Activated CD4-positive, alpha-beta T cell treated with anti-CD3 and anti-CD28 coated beads for 48 hours (primary cell): Measurements from ENCODE around the gene ZNF514.

Experiments
- DNase-seq: peaks from one replicate; pipeline ENCODE4 v3.0.0-alpha.2; 2020

The ZNF514 gene

DNA sequence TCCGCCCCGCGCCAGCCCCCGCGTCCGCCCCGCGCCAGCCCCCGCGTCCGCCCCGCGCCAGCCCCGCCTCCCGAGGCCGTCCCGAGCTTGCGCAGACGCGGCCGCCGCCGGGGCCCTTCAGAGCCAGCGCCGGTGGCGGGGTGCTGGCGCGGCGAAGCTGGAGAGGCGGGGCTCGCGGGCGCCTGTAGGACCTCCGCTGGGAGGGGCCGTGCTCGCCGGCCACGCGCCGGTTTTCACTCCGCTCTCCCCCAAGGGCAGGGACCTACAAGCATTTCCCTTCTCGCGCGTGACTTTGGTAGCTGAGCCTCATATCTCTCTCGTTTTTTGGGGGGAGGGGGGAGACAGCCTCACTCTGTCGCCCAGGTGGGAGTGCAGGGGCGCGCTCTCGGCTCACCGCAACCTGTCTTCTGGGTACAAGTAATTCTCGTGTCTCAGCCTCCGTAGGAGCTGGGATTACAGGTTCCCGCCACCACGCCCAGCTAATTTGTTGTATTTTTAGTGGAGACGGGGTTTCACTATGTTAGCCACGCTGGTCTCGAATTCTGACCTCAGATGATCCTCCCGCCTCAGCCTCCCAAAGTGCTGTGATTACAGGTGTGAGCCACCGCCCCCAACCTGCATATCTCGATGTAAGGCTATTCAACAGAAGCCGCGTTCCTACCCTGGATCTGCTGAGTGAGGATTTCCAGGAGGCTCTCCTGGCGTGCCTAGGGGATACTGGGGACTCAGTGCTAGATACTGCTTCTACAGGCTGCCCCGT is at the start of gene ZNF514:
Gene ZNF514, minus strand, starts transcription at position 159 of the 760 bp plus-strand sequence. CDS start 6,595 bp downstream, outside the sequence.
- peak; percentile 74 for DNase-seq

DNA sequence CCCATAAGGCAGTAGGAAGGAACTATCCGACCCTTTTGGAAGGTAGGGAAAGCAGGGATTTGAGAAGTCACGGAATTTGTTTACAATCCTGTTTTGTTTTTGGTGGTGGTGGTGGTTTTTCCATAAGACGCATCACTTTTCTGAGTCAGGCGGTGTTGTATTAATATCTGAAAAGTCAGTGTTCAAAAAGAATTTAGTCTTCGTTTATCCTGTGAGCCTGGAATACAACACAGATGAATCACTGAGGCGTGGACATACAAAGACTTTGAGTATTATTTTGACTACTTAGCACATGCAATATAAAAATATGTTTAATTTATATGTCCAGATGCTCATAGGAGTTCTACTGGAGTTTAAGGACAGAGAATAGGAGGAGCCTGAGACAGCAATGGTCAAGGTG is 48.5 kb upstream of the ZNF514 start:
- no peak for DNase-seq

DNA sequence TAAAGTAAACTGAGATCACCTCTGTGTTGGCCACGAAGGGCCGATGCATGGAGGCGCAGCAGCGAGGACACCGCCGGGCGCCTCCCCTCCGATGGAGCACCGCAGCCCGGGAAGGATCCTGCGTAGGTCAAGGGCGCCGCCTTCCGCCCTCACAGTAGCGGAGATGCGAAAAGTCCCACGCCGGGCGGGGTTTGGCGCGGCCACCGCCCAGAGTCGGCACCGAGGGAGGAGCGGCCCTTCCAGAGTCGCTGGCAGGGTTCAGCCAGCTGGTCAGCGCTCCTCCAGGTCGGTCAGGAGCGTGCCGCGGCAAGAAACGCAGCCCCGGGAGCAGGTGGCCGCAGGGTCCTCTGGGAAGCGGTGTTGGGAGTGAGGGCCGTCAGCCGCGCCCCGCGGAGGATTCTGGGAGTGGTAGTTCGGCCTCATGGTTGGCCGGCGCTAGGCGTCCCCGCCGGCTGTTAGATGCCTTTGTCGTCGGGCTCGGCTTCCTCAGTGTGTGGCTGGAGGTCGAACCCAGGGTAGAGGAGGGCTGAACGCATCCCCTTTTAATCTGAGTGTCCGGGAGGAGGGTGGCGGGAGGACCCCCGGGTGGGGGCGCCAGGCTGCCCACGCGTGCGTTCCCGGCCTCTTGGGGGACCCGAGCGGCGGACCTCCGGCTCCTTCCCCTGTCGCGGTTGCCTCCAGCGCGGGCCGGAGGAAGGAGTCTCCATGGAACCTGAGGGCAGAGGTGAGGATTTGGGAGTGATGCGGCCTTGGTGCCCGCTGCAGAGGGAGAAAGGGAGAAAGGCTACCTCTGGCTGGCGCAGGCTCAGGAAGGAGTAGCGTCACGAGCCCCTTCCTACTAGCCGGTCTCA is 47.7 kb upstream of the ZNF514 start, which contains the start of gene ZNF892:
Gene ZNF892, plus strand, starts transcription at position 411 of the 851 bp plus-strand sequence. Its CDS starts 295 bp downstream, at position 706.
- DNase-seq: peak; percentile 89

DNA sequence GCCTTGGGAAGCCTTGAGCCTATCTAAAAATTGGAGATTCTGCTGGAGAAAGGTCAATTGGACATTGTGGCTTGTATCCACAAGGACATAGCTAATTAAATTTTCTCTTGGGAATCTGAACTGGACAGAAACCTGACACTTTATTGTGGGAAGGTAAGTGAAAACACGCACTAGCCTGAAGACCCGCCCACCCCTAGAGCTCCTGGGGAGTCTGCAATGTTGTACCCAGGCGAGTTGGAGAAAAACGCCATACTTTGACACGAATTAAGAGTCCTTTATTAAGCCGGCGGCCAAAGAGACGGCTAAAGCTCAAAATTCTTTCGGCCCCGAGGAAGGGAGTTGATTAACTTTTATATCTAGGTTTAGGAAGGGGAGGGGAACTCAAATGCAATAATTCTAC is 46.4 kb upstream of the ZNF514 start:
- no peak for DNase-seq

DNA sequence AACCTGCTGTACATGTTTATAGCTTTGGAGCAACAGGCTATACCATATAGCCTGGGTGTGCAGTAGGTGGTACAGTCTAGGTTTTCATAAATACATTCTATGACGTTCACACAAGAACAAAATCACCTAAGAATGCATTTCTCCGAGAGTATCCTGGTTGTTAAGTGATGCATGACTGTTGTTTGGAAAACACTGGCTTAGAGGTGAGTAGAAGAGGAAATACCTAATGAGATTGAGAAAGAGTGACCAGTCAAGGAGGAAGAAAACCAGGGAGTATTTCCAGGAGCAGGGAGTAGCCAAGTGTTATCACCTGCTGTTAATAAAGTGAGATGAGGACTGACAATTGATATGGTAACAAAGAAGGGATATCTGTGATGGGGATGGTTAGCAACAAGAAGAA is 44.7 kb upstream of the ZNF514 start:
- DNase-seq: no peak

DNA sequence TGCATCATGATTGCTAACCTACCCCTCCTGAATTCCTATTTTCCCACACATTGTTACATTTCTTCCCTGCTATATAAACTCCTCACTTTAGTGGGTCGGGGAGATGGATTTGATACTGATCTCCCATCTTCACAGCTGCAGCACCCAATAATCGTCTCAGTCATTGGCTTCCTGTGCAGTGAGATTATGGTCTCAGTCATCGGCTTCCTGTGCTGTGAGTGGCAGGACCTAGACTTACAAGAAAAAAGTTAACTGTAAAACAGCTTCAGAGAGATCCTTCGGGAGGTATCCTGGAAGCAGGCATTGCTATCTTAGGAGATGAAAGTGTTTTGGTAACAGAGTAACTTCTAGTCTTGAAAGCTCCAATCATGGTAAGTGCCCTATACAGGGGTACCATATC is 44.3 kb upstream of the ZNF514 start:
- no peak for DNase-seq

DNA sequence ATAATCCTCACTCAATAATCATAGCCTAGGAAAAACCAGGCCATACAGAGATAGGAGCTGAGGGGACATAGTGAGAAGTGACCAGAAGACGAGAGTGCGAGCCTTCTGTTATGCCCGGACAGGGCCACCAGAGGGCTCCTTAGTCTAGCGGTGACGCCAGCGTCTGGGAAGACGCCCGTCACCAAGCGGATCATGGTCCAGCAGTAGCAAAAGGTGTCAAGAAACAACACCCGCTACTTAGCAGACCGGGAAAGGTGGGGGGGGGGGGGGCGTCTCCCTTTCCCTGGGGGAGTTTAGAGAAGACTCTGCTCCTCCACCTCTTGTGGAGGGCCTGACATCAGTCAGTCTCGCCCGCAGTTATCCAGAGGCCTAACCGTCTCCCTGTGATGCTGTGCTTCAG is 33.3 kb upstream of the ZNF514 start:
- DNase-seq: peak; percentile 71

DNA sequence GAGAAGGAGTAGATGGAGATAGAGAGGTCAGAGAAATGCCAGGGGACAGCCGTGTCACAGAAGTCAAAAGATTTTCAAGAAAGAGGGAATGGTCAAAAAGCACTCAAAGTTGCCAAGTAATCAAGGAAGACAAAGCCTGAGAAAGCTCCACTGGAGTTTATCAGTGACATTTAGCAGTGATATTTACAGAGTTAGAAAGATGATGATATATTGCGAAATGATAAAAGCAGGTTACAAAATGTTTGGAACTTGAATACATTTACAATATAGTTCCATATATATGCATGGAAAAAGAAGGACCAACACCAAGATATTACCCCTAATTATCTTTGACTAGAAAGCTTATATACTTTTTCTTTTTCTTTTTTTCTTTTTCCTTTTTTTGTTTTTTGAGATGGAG is 26.3 kb upstream of the ZNF514 start:
- DNase-seq: no peak

DNA sequence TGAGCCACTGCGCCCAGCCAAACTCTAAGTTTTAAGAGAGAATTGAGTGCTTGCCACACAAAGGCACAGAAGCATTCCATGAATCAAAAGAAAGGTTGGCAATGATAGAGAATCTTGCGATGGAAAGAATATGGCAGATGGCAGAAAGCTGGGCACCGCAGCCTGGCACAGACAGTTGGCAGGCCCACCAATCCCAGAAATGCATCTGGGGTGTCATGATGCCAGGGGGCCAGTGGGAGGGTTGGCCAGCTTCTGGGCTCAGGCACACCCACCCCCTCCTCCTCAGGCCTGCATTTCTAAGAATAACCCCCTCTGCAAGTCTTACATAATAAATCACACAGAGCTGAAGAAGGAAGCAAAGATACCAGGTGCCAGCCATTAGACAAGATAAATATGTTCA is 25.5 kb upstream of the ZNF514 start:
- DNase-seq: no peak

DNA sequence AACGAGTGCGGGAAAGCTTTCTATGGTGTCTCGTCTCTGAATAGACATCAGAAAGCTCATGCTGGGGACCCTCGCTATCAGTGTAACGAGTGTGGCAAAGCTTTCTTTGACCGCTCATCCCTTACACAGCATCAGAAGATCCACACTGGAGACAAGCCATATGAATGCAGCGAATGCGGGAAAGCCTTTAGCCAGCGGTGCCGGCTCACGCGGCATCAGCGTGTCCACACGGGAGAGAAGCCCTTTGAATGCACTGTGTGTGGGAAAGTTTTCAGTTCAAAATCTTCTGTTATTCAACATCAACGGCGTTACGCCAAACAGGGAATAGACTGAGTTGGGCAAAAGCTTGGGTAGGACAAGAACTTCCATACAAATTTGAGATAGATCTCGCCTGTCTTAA is 22.1 kb upstream of the ZNF514 start:
- no peak for DNase-seq

DNA sequence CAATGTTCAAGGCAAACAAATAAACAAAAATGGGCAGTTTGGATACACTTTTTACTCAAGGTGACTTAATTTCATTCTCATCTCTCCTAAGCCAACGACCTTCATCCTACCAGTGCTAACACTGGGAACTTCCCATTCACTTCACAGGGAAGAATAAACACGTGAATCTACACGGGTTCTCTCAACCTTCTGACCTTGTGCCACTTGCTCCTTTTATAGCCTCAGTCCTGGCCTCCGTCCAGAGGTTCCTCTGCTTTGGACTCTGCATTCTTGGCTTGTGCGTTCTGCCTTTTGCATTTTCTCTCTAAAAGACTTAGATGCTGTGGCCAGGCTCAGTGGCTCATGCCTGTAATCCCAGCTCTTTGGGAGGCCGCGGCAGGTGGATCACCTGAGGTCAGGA is 19.8 kb upstream of the ZNF514 start:
- DNase-seq: no peak

DNA sequence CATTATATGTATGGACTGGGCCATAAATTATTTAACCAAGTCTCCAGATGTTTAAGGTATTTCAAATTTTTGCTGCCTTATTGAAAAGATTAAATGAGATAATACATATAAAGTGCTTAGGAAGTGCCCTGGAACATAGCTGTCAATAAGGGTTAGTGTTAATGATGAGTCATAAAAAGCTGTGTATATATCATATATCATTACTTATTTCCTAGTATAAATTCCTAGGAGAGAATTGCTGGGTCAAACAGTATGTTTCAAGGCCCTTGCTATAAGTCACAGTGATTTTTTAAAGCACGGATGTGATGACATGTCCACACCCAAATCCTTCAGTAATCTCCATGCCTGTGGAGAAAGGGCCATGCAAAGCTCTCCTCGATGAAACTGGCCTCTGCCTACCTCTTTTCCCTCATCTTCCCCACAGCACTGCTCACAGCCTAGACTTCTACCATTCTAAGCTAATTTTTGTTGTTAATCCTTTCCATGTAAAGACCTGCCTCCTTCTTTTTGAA is 14.4 kb upstream of the ZNF514 start:
- no peak for DNase-seq

DNA sequence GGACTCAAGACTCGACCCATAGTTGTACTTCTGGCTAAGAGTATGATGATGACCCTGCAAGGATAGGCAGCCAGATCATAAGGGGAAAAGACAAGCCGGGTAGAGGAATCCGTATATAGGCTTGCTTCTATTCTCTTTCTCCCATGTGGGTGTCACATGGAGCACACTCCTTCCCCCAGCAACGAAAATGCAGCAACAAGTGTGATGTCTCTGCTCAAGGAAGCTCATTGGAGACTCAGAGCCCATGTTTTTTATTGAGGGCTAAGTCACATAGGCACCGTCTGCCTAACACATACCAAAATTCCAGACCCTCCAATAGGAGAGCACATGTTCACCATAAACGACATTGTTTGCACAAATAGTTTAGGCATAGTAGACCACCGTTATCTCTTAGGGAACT is 12.3 kb upstream of the ZNF514 start:
- DNase-seq: no peak

DNA sequence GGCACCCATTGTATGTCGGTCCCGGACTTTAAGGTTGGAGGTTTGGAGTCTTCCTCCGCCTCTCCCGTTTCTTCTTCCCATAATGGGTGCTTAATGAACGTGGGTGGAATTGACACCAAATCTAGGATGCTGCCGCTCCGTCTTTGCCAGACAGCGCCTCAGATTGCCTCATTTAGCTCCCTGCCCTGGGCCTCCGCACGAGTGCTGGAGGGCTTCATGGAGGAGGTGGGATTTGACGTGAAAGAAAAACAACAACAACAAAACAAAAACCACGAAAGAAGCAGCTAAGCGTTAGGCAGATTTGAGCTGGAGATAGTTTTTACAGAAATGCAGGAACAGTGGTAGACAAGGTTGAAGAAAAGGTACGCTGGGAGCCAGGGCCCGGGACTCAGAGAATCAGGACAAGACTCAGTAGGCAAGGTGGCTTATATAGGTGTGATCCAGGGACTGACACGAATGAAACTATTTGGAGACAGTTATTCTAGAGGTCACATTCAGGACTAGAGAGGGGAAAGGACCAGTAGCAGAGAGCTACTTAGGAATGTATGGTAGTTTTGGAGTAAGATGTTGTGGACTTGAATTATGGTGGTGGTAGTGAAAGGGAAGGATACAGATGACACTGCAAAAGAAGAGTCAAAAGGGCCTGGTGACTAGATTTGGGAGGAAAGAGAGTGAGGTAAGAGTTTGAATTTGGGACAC is 6.6 kb upstream of the ZNF514 start:
- no peak for DNase-seq

DNA sequence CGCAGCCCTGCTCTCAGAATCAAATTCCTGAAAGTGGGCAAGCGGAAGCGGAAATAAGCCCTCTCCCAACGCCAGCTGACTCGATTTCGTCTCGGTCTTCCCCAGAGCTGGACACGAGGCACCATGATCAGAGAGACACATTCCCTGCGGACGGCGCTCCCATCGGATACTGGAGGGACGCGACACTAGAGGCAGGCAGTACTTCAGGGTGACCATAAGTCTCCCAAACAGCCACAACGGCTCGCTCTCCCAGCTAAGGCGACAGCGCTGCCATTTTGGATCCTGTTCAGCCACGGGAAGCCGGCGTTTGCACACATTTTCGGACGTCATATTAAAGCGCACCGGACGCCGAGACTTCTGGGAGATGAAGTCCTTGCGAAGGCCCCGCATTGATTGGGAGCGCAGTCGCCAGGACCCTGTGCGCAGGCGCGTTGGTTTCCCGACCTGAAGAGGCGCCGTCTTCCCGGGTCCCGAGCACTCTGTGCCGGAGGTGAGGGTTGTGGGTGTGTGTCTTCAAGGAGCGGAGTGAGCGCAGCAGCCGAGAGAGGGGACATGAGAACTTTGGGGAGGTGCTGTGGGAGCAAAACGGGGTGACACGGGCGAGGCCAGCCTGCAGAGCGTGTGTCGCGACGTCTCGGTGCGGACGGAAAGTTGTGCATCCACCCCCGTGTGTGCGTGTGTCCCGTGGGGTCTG is 5.9 kb upstream of the ZNF514 start, which contains the start of gene ZNF2:
Gene ZNF2, plus strand, starts transcription at position 439 of the 694 bp plus-strand sequence. CDS start 10,418 bp downstream, outside the sequence.
- peak; percentile 97 for DNase-seq

DNA sequence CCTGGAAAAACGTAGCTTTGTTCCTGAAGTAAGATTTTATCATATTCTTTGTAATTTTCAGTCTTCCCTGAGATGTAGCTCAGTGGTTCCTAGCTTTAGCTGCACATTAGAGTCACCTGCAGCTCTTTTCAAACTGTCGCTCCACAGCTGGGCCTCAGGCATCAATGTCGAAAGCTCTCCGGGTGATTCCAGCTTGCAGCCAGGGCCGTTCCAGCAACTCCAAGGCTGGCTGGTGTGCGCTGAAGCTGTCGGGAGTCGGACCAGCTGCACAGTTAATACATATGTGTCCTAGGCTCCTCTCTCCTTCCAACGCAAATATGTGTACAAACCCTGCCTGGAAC is 5.4 kb upstream of the ZNF514 start:
- DNase-seq: no peak

DNA sequence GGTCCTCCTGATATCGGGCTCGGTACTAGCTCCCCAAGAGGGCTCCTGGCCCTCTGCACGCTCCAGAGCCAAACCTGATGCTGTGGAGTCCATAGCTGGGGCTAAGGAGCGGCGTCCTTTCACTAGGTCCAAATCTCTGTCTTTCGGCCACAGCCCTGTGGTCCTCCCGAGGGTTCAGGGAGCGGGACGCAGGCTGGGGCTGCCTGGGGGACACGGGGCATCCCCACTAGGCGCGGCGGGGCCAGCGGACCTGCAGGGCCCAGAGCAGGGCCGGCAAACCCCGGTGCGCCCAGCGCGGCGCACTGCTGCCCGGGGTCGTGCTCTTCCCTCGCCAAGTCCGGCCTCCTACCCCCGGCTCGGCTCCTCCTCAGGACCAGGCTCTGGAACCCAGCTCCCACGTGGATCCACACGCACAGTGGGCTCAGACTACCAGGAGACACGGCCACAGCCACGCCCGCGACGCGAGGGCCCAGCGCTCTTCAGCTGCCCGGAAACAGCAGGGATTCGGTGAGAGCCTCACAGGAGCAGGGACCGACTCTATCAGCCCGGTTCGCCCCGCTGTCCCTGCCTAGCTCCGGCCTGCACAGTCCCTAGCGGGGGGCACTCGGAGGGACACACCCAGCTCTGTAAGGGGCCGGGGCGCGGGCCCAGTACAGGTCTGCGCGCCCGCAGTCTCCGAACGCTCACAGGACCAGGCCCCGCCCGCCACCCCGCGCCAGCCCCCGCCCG is 593 bp downstream of the ZNF514 start:
- DNase-seq: peak; percentile 38

DNA sequence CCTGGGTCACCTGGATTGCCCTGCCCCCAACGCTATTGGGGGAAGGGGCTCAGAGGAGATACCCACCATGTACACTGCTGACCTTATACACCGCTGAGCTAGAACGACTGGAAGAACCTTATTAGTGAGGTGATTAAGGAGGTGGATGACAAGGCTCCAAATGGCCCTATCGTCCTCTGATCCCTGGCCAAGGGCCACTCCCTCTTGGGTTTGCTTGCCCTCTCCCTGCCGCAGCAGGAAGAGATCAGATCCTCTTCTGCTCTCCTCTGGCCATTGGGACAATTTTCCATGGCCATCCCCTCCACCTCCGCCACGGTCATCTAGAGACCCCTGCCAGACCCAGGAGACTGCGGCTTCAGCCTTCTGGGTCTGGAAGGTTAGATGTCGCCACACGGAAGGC is 1.2 kb downstream of the ZNF514 start:
- DNase-seq: no peak

DNA sequence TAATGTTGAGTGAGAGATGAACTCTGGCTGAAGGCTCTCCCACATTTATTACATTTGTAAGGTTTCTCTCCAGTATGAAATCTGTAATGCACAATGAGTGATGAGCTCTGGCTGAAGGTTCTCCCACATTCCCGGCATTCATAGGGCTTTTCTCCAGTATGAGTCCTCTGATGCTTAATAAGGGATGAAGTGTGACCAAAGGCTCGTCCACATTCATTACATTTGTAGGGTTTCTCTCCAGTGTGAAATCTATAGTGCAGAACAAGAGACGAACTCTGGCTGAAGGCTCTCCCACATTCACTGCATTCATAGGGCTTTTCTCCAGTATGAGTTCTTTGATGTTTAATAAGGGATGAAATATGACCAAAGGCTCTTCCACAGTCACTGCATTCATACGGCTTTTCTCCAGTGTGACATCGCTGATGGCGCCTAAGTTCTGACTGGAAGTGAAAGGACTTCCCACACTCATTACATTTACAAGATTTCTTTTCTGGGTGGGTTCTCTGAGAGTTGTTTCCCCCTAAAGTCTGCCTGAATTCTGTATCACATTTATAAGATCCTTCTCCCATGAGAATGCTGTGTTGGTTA is 10.2 kb downstream of the ZNF514 start:
- no peak for DNase-seq

DNA sequence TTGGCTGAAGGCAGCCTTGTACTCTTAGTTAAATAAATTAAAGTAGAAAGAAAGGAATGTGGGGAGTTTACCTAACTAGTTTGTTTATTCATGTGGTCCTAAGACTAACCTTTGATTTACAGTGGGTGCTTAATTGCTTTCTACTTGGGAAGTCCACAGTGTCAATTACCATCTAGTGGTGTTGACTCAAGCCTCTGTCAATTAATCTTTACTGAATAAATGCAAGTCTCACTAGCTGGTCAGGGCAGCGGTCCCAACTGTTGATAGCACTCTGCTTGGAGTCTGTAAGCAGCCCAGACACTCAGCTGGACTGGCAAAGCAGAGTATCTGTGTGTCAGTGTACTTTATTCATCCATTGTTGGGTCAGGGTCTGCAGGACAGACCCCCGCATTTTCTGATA is 15.8 kb downstream of the ZNF514 start:
- DNase-seq: no peak

DNA sequence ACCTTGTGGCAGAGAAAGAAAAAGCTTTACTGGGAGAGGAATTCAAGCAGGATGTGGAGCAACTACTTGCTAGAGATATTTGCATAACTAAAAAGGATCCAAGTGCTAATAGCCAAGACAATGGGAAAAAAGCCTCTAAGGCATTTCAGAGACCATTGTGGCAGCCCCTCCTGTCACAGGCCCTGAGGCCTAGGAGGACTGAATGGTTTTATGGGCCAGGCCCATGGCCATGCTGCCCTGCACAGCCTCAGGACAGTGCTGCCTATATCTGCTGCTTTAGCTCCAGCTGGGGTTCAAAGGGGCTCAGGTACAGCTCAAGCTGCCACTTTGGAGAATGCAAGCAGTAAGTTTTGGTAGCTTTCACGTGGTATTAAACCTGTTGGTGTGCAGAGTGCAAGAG is 20.9 kb downstream of the ZNF514 start:
- no peak for DNase-seq

DNA sequence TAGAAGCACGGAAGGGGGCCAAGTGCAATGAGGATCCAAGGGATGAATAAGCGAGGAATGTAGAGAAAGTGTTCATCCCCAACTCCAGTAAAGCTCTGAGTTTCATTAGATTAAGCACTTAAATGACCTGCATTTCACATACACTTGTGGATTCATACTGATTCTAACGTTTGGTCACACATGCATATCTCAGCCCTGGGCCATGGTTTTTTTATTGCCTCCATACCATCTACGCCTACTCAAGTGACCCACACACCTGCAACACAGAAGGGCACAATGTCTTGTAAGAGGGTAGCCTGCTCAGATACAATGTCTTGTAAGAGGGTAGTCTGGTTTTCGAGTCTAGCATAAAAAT is 37.5 kb downstream of the ZNF514 start:
- DNase-seq: no peak
